B cell (primary cell): ENCODE measurements around the gene MED25. TPM values are rescaled to one million over a fixed set of nuclear protein-coding genes. Genes with fewer than 3 reads are reported as not detected.

Experiments used
- ATAC-seq: fragments of 200-7000 bp; cut with Tn5 transposase; one replicate; pipeline ENCODE4 v1.10.0; 2021; ENCODE audit warnings: low read depth, mild to moderate bottlenecking, moderate number of reproducible peaks, moderate library complexity
- CTCF ChIA-PET: fragments of 350-600 bp; sonication (Branson Sonifier 250); formaldehyde crosslinking; loops from one replicate; lab custom pipeline; 2021; ENCODE audit warnings: antibody characterized with exemption, inconsistent platforms; lab: Charles Lee
- POLR2A ChIA-PET: fragments of 350-600 bp; sonication (Branson Sonifier 250); formaldehyde crosslinking; loops from one replicate; lab custom pipeline; 2021; ENCODE audit warnings: antibody characterized with exemption; lab: Charles Lee
- DNase-seq: peaks from one replicate; pipeline ENCODE4 v3.0.0; 2013
- H2AFZ ChIP-seq: 2 replicates; pipeline ENCODE4 v1.6.1; 2012; ENCODE audit warnings: mild to moderate bottlenecking, low read depth, low read length; ENCODE audit not compliant: insufficient read depth, poor library complexity, severe bottlenecking
- H3K27ac ChIP-seq, 2 donors: 1 replicate in 1 of 2; 2 replicates in 1 of 2; pipeline ENCODE4 v1.5.1; 2012 to 2013; ENCODE audit warnings: low read length in 2 of 2, mild to moderate bottlenecking in 2 of 2, moderate library complexity in 1 of 2
- H3K27me3 ChIP-seq, 4 experiments: fragments of 200-600 bp in 1 of 4; sonication (generic) in 1 of 4; replicated peaks in 1 of 4; 1 replicate in 2 of 4; 2 replicates in 2 of 4; pipeline versions ENCODE4 v1.6.1 to v1.7.0; 2013 to 2016; ENCODE audit warnings: low read length in 3 of 4, mild to moderate bottlenecking in 2 of 4, mixed read lengths in 1 of 4, moderate library complexity in 1 of 4; ENCODE audit not compliant: insufficient read depth in 4 of 4, control insufficient read depth in 3 of 4; ENCODE audit errors: control extremely low read depth in 1 of 4
- H3K36me3 ChIP-seq, 2 experiments: replicated peaks in 1 of 2; 1 replicate in 1 of 2; 2 replicates in 1 of 2; pipeline versions ENCODE4 v1.6.1 to v1.7.1; 2013; ENCODE audit warnings: low read length in 1 of 2; ENCODE audit not compliant: insufficient read depth in 2 of 2, control insufficient read depth in 1 of 2; ENCODE audit errors: control extremely low read depth in 1 of 2, extremely low read depth in 1 of 2
- H3K4me1 ChIP-seq, 2 donors: fragments of 200-600 bp in 1 of 2; sonication (generic) in 1 of 2; 1 replicate in 1 of 2; 2 replicates in 1 of 2; pipeline versions ENCODE4 v1.5.1 to v1.6.1; 2013 to 2017; ENCODE audit warnings: low read length in 2 of 2; ENCODE audit not compliant: control insufficient read depth in 2 of 2, insufficient read depth in 2 of 2
- H3K4me2 ChIP-seq: replicated peaks from 2 replicates; pipeline ENCODE3; 2012; ENCODE audit warnings: mild to moderate bottlenecking, low read depth, low read length; ENCODE audit not compliant: poor library complexity, severe bottlenecking
- H3K4me3 ChIP-seq, 5 experiments: fragments of 200-600 bp in 1 of 5; sonication (generic) in 1 of 5; 1 replicate in 3 of 5; 2 replicates in 2 of 5; pipeline versions ENCODE4 v1.5.1 to v1.7.0; 2011 to 2016; ENCODE audit warnings: low read length in 4 of 5, mild to moderate bottlenecking in 4 of 5, low read depth in 2 of 5, control low read depth in 1 of 5, moderate library complexity in 1 of 5; ENCODE audit not compliant: insufficient read depth in 1 of 5; ENCODE audit errors: control extremely low read depth in 1 of 5, extremely low read depth in 1 of 5
- H3K79me2 ChIP-seq: fragments of 200-600 bp; sonication (generic); one replicate; pipeline ENCODE4 v1.6.0; 2016; ENCODE audit warnings: low read length; ENCODE audit not compliant: control insufficient read depth, insufficient read depth
- H3K9ac ChIP-seq: fragments of 200-600 bp; sonication (generic); 2 replicates; pipeline ENCODE4 v1.6.1; 2017; ENCODE audit warnings: mild to moderate bottlenecking, low read length, moderate library complexity
- H3K9me3 ChIP-seq, 3 donors: one replicate each; pipeline versions ENCODE4 v1.6.1 to v1.7.1; 2013; ENCODE audit warnings: low read length in 2 of 3; ENCODE audit not compliant: control insufficient read depth in 2 of 3, insufficient read depth in 1 of 3; ENCODE audit errors: control extremely low read depth in 1 of 3
- H4K20me1 ChIP-seq: 2 replicates; pipeline ENCODE4 v1.6.0; 2012; ENCODE audit warnings: mild to moderate bottlenecking, low read length; ENCODE audit not compliant: insufficient read depth, control insufficient read depth, poor library complexity, severe bottlenecking
- H3K27ac Mint-ChIP-seq: one replicate; pipeline ENCODE4 v1.8.0; 2021; ENCODE audit warnings: mixed read lengths
- H3K27me3 Mint-ChIP-seq: one replicate; pipeline ENCODE4 v1.8.0; 2021; ENCODE audit warnings: mixed read lengths
- H3K4me1 Mint-ChIP-seq: one replicate; pipeline ENCODE4 v1.8.0; 2021; ENCODE audit warnings: mixed read lengths
- H3K4me3 Mint-ChIP-seq: one replicate; pipeline ENCODE4 v1.8.0; 2021; ENCODE audit warnings: mixed read lengths
- H3K9me3 Mint-ChIP-seq: one replicate; pipeline ENCODE4 v1.8.0; 2022; ENCODE audit warnings: mixed read lengths; ENCODE audit not compliant: insufficient read depth
- EZH2 ChIP-seq: IDR thresholded peaks from 2 replicates; pipeline ENCODE4 v1.6.1; 2012; ENCODE audit warnings: borderline replicate concordance, low read depth, mild to moderate bottlenecking, moderate library complexity, low read length; ENCODE audit not compliant: insufficient read depth, poor library complexity, severe bottlenecking
- WGBS: methylation state at CpG from one replicate; pipeline ENCODE4 v1.1.5; 2013; ENCODE audit warnings: missing lambda C conversion rate; ENCODE audit not compliant: insufficient coverage; 5-methylcytosine and 5-hydroxymethylcytosine counted together
- intact Hi-C: fragments of 100-400 bp; cut with micrococcal nuclease; formaldehyde crosslinking; loops from one replicate; pipeline ENCODE4 v1.10.0; 2022
- polyA plus RNA-seq: library from polyadenylated mRNA; depleted of rRNA; stranded (reverse); fragments of >200 nt; gene quantifications from 2 replicates; pipeline ENCODE4 v1.2.3, GENCODE V29; 2012
- total RNA-seq, 2 donors: library from RNA; stranded (reverse); fragments of 120-200 nt in 1 of 2; gene quantifications; 1 replicate in 1 of 2; 2 replicates in 1 of 2; pipeline versions ENCODE4 v1.2.3 to v1.2.4, GENCODE V29; 2013 to 2022
- TF ChIP-seq, protein P1 (sequence below): fragments of 200-600 bp; IDR thresholded peaks from one replicate; pipeline ENCODE4 v1.8.0; 2022; ENCODE audit warnings: antibody characterized with exemption, mild to moderate bottlenecking

The MED25 gene
- total and polyA plus RNA-seq, 2 donors (not counting 1 experiment from before 2014, with no cell fraction given): 93.0 to 126 TPM

DNA sequence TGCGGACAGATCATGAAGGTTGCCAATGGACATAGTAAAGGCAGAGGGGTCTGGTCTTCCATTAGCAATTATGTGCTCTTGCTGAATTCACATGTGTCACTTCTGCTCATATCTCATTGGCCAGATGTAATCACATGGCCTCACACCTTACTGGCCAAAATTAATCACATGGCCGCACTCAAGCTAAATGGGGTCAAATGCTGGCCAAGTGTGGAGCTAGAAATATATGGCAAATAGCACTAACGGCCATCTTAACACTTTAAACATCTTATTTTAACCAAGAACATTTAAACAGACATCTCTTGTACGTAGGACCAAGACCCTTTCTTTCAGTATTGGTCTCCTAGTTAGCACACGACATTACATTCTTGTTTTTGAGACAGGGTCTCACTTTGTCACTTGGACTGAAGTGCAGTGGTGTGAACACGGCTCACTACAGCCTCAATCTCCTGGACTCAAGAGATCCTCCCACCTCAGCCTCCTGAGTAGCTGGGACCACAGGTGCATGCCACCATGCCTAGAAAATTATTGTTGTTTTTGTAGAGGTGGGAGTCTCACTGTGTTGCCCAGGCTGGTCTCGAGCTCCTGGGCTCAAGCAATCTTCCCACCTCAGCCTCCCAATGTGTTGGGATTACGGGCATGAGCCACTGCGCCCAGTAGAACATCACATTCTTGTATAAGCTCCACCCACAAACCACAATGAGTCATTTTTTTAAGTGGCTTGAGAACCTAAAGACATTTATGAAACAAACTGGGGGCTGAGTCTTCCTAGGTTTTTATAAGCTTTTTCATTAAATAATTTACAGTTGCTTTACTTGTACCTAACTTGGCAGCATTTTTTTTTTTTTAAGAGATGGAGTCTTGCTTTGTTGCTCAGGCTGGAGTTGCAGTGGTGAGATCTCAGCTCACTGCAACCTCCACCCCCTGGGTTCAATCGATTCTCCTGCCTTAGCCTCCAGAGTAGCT lies 29.9 kb downstream of the MED25 start:
- intact Hi-C loops: no loop called here
- Histone ChIP-seq H3K79me2 (peaks cover 24% of the 10 kb centered on the region), H3K27ac (no peak overlapping the region), H3K4me2 (no peak overlapping the region), H3K9ac (no peak overlapping the region), H4K20me1 (peaks cover 14% of the 10 kb centered on the region), H3K4me3 (no peak overlapping the region), H3K9me3 (peaks cover 0 to 6% (median 0%) of the 10 kb centered on the region in 3 donors), H3K4me1 (peaks cover 48 to 66% of the 10 kb centered on the region in 2 donors), H3K36me3 (no peaks in the 10 kb centered on the region), H3K27me3 (no peaks in the 10 kb centered on the region), H2AFZ (no peak overlapping the region)
- no peak for ATAC-seq
- CTCF ChIA-PET: interaction anchor here (0.8 to 1.3 kb wide), 5 partner anchors 35 to 169 kb away, joined by 3 to 6 read pairs (median 3); partner anchors contain the start of gene FUZ
- no peaks in the 10 kb centered on the region for H3K9me3 Mint-ChIP-seq
- 90% methylated on average over 6 of the region's 10 CpGs for WGBS
- H3K4me1 Mint-ChIP-seq: peaks cover 65% of the 10 kb centered on the region
- H3K4me3 Mint-ChIP-seq: peak overlapping the region; percentile 79
- H3K27me3 Mint-ChIP-seq: no peaks in the 10 kb centered on the region
- POLR2A ChIA-PET: interaction anchor here (0.7 to 4.8 kb wide), 6 partner anchors 11 to 35 kb away, joined by 3 to 23 read pairs (median 6); partner anchors contain the start of genes AKT1S1, FUZ and TBC1D17
- H3K27ac Mint-ChIP-seq: peak overlapping the region; percentile 81
- TF ChIP-seq, protein P1, sequence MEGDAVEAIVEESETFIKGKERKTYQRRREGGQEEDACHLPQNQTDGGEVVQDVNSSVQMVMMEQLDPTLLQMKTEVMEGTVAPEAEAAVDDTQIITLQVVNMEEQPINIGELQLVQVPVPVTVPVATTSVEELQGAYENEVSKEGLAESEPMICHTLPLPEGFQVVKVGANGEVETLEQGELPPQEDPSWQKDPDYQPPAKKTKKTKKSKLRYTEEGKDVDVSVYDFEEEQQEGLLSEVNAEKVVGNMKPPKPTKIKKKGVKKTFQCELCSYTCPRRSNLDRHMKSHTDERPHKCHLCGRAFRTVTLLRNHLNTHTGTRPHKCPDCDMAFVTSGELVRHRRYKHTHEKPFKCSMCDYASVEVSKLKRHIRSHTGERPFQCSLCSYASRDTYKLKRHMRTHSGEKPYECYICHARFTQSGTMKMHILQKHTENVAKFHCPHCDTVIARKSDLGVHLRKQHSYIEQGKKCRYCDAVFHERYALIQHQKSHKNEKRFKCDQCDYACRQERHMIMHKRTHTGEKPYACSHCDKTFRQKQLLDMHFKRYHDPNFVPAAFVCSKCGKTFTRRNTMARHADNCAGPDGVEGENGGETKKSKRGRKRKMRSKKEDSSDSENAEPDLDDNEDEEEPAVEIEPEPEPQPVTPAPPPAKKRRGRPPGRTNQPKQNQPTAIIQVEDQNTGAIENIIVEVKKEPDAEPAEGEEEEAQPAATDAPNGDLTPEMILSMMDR: no peak
- no peak for TF ChIP-seq EZH2
- DNase-seq: no peak
